Endothelial cell of hepatic sinusoid (primary cell): ENCODE results near the gene ROBO1.

Source experiments
- in situ Hi-C: cut with HindIII; loops from 2 replicates; pipeline ENCODE4 v1.10.0; 2017; ENCODE audit warnings: low sequenced_read_pairs

Gene ROBO1

GRCh38 chr3:79672075-79672474 lies 95.7 kb downstream of the ROBO1 start:
- in situ Hi-C loops = no loop called here

- in situ Hi-C loops = no loop called here
Measured at GRCh38 chr3:79670178-79670577, 97.6 kb downstream of the ROBO1 start.

- in situ Hi-C loops = no loop called here
Measured at GRCh38 chr3:79664455-79664854, 103.3 kb downstream of the ROBO1 start.

DNA sequence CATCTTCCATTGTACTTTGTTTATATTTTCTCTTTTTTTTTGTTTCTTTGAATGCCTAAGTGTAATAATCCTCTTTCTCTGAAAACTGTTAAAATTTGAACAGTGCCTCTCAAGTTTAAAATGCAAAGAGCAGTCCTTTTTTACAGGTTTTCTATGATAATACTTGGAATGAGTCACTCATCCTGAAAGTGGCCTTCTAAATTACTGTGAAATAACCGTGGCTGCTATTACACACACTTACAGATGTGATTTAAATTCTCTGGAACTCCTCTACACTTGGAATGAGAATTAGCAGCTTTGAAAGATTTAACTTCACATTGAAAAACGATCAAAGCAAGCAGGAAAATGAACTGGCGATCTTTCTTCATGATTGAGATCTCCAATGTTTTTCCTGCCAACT lies 105.9 kb downstream of the ROBO1 start:
- in situ Hi-C loops = no loop called here

DNA sequence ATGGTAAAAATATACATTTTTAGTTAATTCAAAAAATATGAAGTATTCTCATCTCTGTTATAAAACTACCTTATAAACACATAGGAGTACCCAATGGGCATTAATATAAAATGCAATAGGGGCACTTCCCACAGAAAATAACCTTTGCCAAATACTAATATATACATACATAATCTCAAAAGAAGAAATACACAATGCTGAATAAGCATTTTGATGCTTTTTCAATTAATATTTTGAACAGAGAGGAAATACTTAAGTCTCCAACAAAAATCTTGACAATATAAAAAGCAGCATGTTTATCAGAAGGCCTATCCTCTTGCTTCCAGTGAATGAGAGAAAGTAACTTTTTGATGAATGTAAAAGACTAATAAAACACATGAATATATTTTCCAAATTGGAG lies 110.7 kb downstream of the ROBO1 start:
- in situ Hi-C loops = loop anchor here (5.0 kb wide), 1 partner anchor 40 kb away; no protein-coding TSS in a partner anchor

DNA sequence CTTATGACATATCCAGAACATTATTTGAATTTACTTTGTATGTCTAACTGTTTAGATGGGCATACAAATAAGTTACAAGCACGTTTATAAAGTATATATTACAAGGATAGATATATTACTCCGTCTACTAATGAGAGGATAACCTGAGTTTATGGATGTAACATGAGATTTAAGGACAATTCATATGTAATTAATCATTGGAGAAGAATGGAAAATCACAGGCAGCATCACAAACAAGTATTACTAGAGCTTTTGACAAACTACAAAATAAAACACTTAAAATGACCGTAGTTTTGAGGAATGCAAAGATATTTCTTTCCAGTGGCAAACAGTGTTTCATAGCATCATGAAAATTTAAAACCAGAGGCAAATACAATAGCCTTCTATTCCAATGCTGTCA lies 113.8 kb downstream of the ROBO1 start:
- in situ Hi-C loops = no loop called here

GRCh38 chr3:79653266-79653830 lies 114.5 kb downstream of the ROBO1 start:
- in situ Hi-C loops = no loop called here

GRCh38 chr3:79651536-79652065 lies 116.2 kb downstream of the ROBO1 start:
- in situ Hi-C loops = no loop called here

DNA sequence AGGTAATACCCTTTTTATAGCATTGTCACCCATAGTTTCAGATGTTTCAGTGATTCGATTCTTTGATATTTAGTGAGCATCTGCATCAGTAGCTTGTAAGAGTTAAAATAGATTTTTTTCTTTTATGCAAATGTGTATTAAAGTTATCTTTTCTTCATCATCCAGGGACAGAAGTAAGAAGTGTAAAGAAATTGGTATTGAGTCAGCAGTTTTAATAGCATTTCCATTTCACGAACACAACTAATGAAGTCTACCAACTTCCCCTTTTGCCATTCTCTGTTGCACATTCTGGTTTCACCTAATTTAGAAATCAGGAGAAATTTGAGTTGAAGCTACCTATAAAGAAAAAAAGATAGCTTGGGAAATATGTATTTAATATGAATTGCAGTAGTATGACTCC lies 127.9 kb downstream of the ROBO1 start:
- in situ Hi-C loops = no loop called here

DNA sequence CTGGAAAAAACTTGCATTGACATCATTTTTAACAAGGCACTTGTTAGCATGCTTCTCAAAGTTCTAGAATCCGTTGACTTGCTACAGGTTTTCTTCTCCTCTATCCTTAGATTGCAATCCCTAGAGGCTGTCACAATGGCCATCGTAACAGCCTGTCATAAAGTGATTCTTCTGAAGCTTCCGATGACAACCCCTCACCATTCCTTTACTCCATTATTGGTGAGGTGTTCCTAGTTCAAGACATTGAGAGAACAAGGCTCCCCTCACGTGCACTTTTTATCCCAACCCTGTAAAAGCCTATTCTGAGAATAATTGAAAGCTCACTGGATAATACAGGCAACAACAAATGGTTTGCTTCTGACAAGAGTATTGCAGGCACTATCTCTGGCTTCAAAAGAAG lies 131.4 kb downstream of the ROBO1 start:
- in situ Hi-C loops = no loop called here

DNA sequence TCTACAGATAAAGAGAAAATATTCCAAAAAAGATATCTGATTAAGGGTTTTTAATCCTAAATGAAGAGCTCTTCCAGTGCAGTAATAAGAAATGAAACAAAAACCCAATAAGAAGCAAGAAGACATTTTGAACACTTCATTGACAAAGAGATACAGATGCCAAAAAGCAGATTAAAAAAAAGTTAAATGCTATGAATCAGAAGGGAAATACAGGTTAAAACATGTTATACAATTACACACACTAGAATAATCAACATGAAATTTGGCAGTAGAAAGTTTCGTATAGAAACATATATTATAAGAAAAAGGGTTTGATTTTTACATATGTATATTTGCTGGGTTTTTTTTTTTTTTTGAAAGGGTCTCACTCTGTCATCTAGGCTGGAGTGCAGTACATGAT lies 135.0 kb downstream of the ROBO1 start:
- in situ Hi-C loops = no loop called here

GRCh38 chr3:79618883-79619282 lies 148.9 kb downstream of the ROBO1 start:
- in situ Hi-C loops = loop anchor here (5.0 kb wide), 1 partner anchor 38 kb away; no protein-coding TSS in a partner anchor

GRCh38 chr3:79606414-79606813 lies 161.4 kb downstream of the ROBO1 start:
- in situ Hi-C loops = no loop called here

GRCh38 chr3:79604681-79605080 lies 163.1 kb downstream of the ROBO1 start:
- in situ Hi-C loops = no loop called here

DNA sequence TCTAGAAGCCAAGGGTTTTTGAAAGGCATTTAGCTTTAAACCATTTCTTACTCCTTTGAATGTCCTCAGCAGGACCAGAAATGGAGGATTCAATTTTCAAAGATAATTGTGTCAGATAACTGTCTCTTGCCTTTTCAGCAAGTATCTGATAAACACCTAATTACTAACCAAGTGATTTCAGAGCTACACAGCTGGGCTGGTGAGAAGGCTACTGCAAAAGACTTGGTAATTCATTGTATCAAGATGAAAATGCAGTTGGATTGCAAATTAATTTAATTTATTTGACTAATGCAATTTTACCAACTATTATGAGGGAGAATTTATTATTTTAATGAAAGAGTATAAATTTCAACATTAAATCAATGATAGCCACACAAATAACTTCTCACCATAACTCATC lies 165.4 kb downstream of the ROBO1 start:
- in situ Hi-C loops = no loop called here

DNA sequence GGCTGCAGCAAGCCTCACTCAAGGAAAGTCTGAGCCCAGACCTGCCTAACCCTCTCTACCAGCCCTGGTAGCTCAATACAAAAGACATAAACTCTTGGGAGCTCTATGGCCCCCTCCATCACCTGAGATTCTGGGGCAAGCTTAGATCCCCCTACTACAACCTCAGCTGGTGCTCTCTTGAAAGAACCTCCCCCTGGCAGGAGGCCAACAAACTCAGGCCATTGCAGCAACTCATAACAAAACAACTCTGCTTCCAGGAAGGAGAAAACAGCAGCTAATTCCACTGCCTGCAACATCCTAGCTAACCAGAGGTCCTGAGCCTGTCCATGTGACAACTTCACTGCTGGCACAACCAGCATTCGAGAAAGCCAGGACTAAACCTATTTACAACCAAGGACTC lies 169.2 kb downstream of the ROBO1 start:
- in situ Hi-C loops = no loop called here

DNA sequence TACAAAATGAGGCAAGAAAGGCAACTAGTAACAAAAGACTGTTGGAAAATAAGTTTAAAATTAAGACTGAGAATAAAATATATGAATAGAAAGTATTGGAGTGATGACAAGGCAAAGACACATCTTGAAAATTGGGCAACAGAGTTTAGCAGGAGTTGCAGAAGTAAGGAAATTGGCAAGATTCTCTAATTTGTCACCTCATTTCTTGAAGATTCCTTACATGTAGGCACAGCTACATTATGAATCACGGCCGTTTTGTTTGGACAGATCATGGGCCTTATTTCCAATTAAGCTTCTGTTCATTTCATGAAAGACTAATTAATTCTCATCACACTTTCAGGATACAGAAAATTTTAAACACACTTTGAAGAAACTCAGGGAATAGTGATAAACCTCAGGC lies 170.1 kb downstream of the ROBO1 start:
- in situ Hi-C loops = no loop called here

DNA sequence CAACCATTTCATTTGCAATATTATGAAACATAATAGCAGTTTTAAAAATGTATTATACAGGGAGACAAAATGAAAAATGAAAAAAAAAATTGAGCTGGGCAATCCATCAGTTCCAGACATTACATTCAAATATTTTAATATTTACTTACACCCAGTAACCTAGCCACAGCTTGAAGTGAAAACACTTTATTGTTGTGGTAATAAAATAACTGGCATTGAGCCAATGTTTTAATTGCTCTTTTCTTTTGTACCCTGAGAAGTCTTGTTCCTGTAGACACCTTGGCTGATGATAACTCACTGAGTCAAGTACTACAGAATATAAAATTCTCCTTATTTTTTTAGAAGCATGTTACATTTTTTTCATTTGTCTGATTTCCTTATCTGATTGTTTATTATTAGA lies 180.6 kb downstream of the ROBO1 start:
- in situ Hi-C loops = no loop called here

GRCh38 chr3:79586232-79586631 lies 181.6 kb downstream of the ROBO1 start:
- in situ Hi-C loops = no loop called here

DNA sequence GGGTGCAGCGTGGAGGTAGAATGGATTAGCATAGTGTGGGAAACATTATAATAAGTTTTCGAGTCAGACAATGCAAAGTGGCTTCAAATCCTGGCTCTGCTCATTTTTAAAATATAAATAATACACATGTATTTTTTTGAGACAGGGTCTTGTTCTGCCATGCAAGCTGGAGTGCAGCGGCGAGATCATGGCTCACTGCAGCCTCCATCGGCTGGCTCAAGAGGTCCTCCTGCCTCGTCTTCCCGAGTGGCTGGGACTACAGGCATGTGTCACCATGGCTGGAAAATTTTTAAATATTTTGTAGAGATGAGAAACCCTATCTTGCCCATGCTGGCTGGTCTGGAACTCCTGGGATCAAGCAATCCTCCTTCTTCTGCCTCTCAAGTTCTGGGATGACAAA lies 194.9 kb downstream of the ROBO1 start:
- in situ Hi-C loops = no loop called here

- in situ Hi-C loops = no loop called here
Measured at GRCh38 chr3:79568938-79569337, 198.9 kb downstream of the ROBO1 start.

DNA sequence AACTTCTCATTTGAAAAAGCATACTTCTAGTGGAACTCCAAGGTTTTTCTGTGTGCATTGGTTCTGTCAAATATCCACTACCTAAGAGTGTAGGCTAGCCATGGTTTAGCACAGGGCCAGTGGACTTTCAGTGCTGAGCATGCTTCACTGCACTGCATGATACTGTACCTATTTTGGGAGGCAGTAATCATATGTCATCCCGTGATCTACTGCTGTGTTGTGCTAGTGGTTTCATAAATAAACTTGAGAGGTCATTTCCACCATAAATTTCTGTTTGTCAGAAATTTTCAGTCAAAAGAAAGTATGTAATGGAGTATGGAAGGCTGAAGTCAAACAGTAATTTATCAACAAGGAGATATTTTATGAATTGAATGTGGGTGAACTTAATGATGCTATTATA lies 203.6 kb downstream of the ROBO1 start:
- in situ Hi-C loops = no loop called here

- in situ Hi-C loops = no loop called here
Measured at GRCh38 chr3:79560698-79561097, 207.1 kb downstream of the ROBO1 start.
